ENCODE data around the gene PGAM1. TPM values are rescaled to one million over a fixed set of nuclear protein-coding genes. Genes with fewer than 3 reads are reported as not detected.
A peak's percentile ranks its signal among the peaks of the same experiment; 100 is the strongest.
"Not testable (repeated sequence)": the region's sequence is repeated elsewhere in the genome, so short reads cannot be mapped to it uniquely, and the experiment has no call there.

The PGAM1 gene
- total and polyA plus RNA-seq, 2 experiments from 2014 or later: 879 to 1,144 TPM

DNA sequence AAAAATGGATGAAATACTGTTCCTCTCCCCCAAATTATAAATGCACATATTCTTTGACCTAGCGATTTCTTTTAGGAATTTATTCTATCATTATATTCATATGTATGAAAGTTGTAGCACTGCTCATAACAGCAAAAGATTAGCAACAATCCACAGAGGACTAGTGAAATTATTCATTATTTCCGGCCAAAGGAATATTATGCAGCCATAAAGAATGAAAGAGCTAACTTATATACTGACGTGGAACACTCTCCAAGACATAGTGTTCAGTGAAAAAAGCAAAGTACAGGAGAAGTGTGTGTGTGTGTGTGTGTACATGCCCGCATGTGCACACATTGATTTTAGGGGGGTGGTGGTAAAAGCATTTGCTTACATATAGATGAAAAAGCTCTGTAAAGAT, 48.9 kb downstream of the PGAM1 start:
- H3K9ac ChIP-seq: no peak overlapping the region
- no peak for DNase-seq
- peaks cover 38% of the 10 kb centered on the region for H3K79me2 ChIP-seq (ENCODE audit: insufficient read depth)
- H3K9me3 ChIP-seq (ENCODE audit: low read depth): no peaks in the 10 kb centered on the region
- no peak overlapping the region for H3K4me3 ChIP-seq
- no peak overlapping the region for H2AFZ ChIP-seq
- H3K4me1 ChIP-seq (ENCODE audit: insufficient read depth): peaks cover 22% of the 10 kb centered on the region
- in situ Hi-C loops (cut with MboI): no loop called here
- no peaks in the 10 kb centered on the region for H3K9me2 ChIP-seq (ENCODE audit: insufficient read depth)
- H4K20me1 ChIP-seq (ENCODE audit: insufficient read depth): no peaks in the 10 kb centered on the region
- no peak for TF ChIP-seq EZH2 (IDR thresholded peaks at IDR 0.05; ENCODE audit: insufficient read depth, poor library complexity, severe bottlenecking)
- H3K27me3 ChIP-seq (replicated peaks; ENCODE audit: insufficient read depth): no peaks in the 10 kb centered on the region
- 86 to 87% methylated on average over 4 of the region's 4 CpGs for WGBS, 2 experiments (ENCODE audit: low coverage in 1 of 2, low lambda C conversion rate in 2 of 2, missing lambda C conversion rate in 2 of 2)
- peak overlapping the region; percentile 74 for H3K27ac ChIP-seq
- H3K4me2 ChIP-seq (ENCODE audit: unreplicated experiment): no peak overlapping the region
- H3K36me3 ChIP-seq (ENCODE audit: low read depth): peaks cover 79% of the 10 kb centered on the region
- H3F3A ChIP-seq (ENCODE audit: insufficient read depth): peaks cover 50% of the 10 kb centered on the region

DNA sequence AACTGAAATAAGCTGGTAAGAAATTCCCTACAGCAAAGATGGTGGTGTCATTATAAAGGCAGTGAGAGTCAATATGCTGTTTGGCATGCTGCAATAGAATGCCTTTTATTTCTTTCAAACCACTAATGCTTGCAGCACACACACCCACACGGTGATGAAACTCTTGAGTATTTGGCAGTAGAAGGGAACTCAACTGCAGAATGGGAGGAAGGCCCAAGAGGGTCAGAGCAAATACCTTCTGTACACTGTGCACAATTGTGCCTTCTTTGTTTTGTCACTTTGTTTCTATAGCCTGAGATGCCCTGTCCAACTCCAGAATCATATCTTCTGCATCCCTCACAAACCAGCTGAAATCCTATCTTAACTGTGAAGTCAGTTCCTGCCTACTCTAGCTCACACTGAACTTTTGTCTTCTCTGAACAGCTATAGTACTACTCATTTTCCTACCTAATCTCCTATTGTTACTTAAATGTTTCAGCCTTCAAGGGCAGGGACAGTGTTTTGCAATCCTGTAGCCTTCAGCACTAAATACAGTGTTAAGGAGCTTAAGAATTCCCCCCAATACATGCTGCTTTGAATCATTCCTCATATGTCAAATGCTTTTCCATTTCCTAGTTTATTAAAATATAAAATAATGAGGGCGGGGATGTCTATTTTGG, 50.1 kb downstream of the PGAM1 start:
- no peaks in the 10 kb centered on the region for H3K9me3 ChIP-seq (ENCODE audit: low read depth)
- H4K20me1 ChIP-seq (ENCODE audit: insufficient read depth): no peaks in the 10 kb centered on the region
- in situ Hi-C loops (cut with MboI): no loop called here
- peak overlapping the region; percentile 74 for H3K27ac ChIP-seq
- peak overlapping the region; percentile 30 for H3K9ac ChIP-seq
- H3K4me3 ChIP-seq: no peak overlapping the region
- peaks cover 49% of the 10 kb centered on the region for H3K79me2 ChIP-seq (ENCODE audit: insufficient read depth)
- peaks cover 79% of the 10 kb centered on the region for H3K36me3 ChIP-seq (ENCODE audit: low read depth)
- no peaks in the 10 kb centered on the region for H3K9me2 ChIP-seq (ENCODE audit: insufficient read depth)
- no peaks in the 10 kb centered on the region for H3K27me3 ChIP-seq (replicated peaks; ENCODE audit: insufficient read depth)
- 41 to 42% methylated on average over 2 of the region's 2 CpGs for WGBS, 2 experiments (ENCODE audit: low coverage in 1 of 2, low lambda C conversion rate in 2 of 2, missing lambda C conversion rate in 2 of 2)
- no peak overlapping the region for H2AFZ ChIP-seq
- no peak overlapping the region for H3K4me2 ChIP-seq (ENCODE audit: unreplicated experiment)
- DNase-seq: peak; percentile 88
- TF ChIP-seq EZH2 (IDR thresholded peaks at IDR 0.05; ENCODE audit: insufficient read depth, poor library complexity, severe bottlenecking): no peak
- no peak for TF ChIP-seq EZH2phosphoT487 (IDR thresholded peaks at IDR 0.05; ENCODE audit: insufficient read depth, low read depth)
- peaks cover 50% of the 10 kb centered on the region for H3F3A ChIP-seq (ENCODE audit: insufficient read depth)
- peaks cover 22% of the 10 kb centered on the region for H3K4me1 ChIP-seq (ENCODE audit: insufficient read depth)

DNA sequence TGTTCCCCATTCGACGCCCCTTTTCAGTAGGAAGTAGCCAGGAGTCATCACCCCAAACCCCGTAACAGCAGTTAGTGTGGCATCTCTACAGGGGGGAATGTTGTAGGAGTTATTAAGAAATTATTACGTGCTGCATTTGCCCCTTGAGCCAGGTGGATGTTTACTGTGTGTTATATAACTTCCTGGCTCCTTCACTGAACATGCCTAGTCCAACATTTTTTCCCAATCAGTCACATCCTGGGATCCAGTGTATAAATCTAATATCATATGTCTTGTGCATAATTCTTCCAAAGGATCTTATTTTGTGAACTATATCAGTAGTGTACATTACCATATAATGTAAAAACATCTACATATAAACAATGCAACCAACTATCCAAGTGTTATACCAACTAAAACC, 53.4 kb downstream of the PGAM1 start:
- H3K9me2 ChIP-seq (ENCODE audit: insufficient read depth); H3K27me3 ChIP-seq (replicated peaks; ENCODE audit: insufficient read depth); in situ Hi-C loops (cut with MboI); H3K9ac ChIP-seq; DNase-seq; H3K4me2 ChIP-seq (ENCODE audit: unreplicated experiment); H2AFZ ChIP-seq; H3K4me3 ChIP-seq; H3K9me3 ChIP-seq (ENCODE audit: low read depth); H3K27ac ChIP-seq; H4K20me1 ChIP-seq (ENCODE audit: insufficient read depth): not testable (repeated sequence)
- Histone ChIP-seq H3K79me2 (ENCODE audit: insufficient read depth) (peaks cover 61% of the 10 kb centered on the region), H3K4me1 (ENCODE audit: insufficient read depth) (peaks cover 29% of the 10 kb centered on the region), H3F3A (ENCODE audit: insufficient read depth) (peaks cover 42% of the 10 kb centered on the region), H3K36me3 (ENCODE audit: low read depth) (peaks cover 45% of the 10 kb centered on the region)
- WGBS, 2 experiments (ENCODE audit: low coverage in 1 of 2, low lambda C conversion rate in 2 of 2, missing lambda C conversion rate in 2 of 2): 99% methylated on average over 4 of the region's 4 CpGs

DNA sequence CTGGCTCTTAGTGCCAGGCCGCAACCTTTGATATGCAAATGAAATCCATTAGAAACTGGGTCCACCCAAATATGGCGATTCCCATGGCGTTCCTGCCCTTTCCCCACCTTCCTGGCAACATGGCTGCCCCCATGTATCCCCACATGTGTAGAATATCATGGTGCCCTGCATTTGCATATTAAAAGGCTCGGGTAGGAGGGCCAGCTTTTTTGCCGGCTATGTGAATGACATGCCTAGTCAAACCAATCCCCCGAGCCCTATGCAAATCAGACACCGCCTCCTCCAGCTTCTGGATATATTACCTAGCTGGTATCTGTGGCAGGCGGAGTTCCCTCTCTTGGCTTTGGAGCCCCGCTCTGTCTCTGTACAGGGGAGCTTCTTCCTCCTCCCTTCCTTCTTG, 53.9 kb downstream of the PGAM1 start:
- Histone ChIP-seq H3K27ac (no peak overlapping the region), H3K9ac (no peak overlapping the region), H3F3A (ENCODE audit: insufficient read depth) (peaks cover 36% of the 10 kb centered on the region), H3K4me1 (ENCODE audit: insufficient read depth) (peaks cover 29% of the 10 kb centered on the region), H2AFZ (no peak overlapping the region), H3K4me2 (ENCODE audit: unreplicated experiment) (no peak overlapping the region), H3K4me3 (no peak overlapping the region), H3K9me3 (ENCODE audit: low read depth) (no peaks in the 10 kb centered on the region), H3K79me2 (ENCODE audit: insufficient read depth) (peaks cover 67% of the 10 kb centered on the region), H3K9me2 (ENCODE audit: insufficient read depth) (no peaks in the 10 kb centered on the region), H3K27me3 (replicated peaks; ENCODE audit: insufficient read depth) (no peaks in the 10 kb centered on the region), H3K36me3 (ENCODE audit: low read depth) (peaks cover 40% of the 10 kb centered on the region), H4K20me1 (ENCODE audit: insufficient read depth) (no peaks in the 10 kb centered on the region)
- in situ Hi-C loops (cut with MboI): no loop called here
- 79 to 84% methylated on average over 9 of the region's 9 CpGs for WGBS, 2 experiments (ENCODE audit: low coverage in 1 of 2, low lambda C conversion rate in 2 of 2, missing lambda C conversion rate in 2 of 2)
- DNase-seq: no peak
- TF ChIP-seq EZH2phosphoT487 (IDR thresholded peaks at IDR 0.05; ENCODE audit: insufficient read depth, low read depth): no peak
- TF ChIP-seq EZH2 (IDR thresholded peaks at IDR 0.05; ENCODE audit: insufficient read depth, poor library complexity, severe bottlenecking): no peak

DNA sequence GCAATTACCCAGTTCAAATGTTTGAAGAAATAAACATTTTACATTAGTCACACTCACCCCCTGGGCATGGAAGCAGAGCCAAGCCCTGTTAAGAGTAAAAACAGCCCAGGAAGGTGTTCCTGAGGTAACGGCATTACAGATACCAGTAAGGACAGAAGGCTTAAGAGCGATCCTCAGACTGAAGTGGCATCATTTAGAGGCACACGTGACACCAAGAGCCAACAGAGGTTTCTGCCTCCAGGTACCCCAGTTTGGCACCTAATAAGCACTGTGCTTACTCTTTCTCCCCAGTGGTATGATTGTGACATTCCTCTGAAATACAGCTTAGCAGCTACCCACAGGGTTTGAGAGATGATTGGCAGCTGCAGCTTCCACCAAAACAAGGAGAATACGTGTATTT, 55.1 kb downstream of the PGAM1 start:
- Histone ChIP-seq H3K9me3 (ENCODE audit: low read depth) (no peaks in the 10 kb centered on the region), H3K36me3 (ENCODE audit: low read depth) (peaks cover 42% of the 10 kb centered on the region), H3F3A (ENCODE audit: insufficient read depth) (peaks cover 25% of the 10 kb centered on the region), H3K4me1 (ENCODE audit: insufficient read depth) (peaks cover 21% of the 10 kb centered on the region), H3K9me2 (ENCODE audit: insufficient read depth) (no peaks in the 10 kb centered on the region), H2AFZ (no peak overlapping the region), H3K27ac (no peak overlapping the region), H3K9ac (no peak overlapping the region), H3K4me3 (no peak overlapping the region), H3K27me3 (replicated peaks; ENCODE audit: insufficient read depth) (no peaks in the 10 kb centered on the region), H3K79me2 (ENCODE audit: insufficient read depth) (peaks cover 78% of the 10 kb centered on the region), H3K4me2 (ENCODE audit: unreplicated experiment) (no peak overlapping the region), H4K20me1 (ENCODE audit: insufficient read depth) (peaks cover 3% of the 10 kb centered on the region; the same call in 1 of the 2 replicates)
- DNase-seq: no peak
- in situ Hi-C loops (cut with MboI): no loop called here
- 87 to 91% methylated on average over 4 of the region's 4 CpGs for WGBS, 2 experiments (ENCODE audit: low coverage in 1 of 2, low lambda C conversion rate in 2 of 2, missing lambda C conversion rate in 2 of 2)
- no peak for TF ChIP-seq EZH2phosphoT487 (IDR thresholded peaks at IDR 0.05; ENCODE audit: insufficient read depth, low read depth)
- TF ChIP-seq EZH2 (IDR thresholded peaks at IDR 0.05; ENCODE audit: insufficient read depth, poor library complexity, severe bottlenecking): no peak

Measured in GM23248 (cell line).